Bronchial epithelial cell (primary cell): ENCODE measurements around the gene EXD1. TPM values are rescaled to one million over a fixed set of nuclear protein-coding genes. Genes with fewer than 3 reads are reported as not detected.
A peak's percentile ranks its signal among the peaks of the same experiment; 100 is the strongest.

ENCODE experiments used
- DNase-seq: peaks from one replicate; pipeline ENCODE4 v3.0.0-alpha.2; 2010; ENCODE audit warnings: low read depth
- FAIRE-seq: peaks from 2 replicates; lab custom pipeline; 2011; peaks lifted over from hg19 to GRCh38; lab: Jason Lieb, UNC
- H3K27me3 ChIP-seq: 2 replicates; pipeline ENCODE4 v1.5.1; 2011; ENCODE audit warnings: low read length; ENCODE audit not compliant: control insufficient read depth, insufficient read depth
- H3K36me3 ChIP-seq: 2 replicates; pipeline ENCODE4 v1.5.1; 2011; ENCODE audit warnings: low read length; ENCODE audit not compliant: control insufficient read depth, insufficient read depth
- H3K4me3 ChIP-seq: 2 replicates; pipeline ENCODE4 v1.5.1; 2011; ENCODE audit warnings: mild to moderate bottlenecking, low read depth, low read length, control low read depth
- total RNA-seq: library from RNA; depleted of rRNA; stranded (reverse); fragments of >200 nt; gene quantifications from 2 replicates; pipeline ENCODE4 v1.2.1, GENCODE V29; 2014
- TF ChIP-seq, protein P1 (sequence below): IDR thresholded peaks from 2 replicates; pipeline ENCODE4 v1.5.1; 2011; ENCODE audit warnings: mild to moderate bottlenecking, moderate library complexity, low read length, control low read depth, inconsistent platforms; ENCODE audit not compliant: insufficient read depth, severe bottlenecking

EXD1 gene
- total RNA-seq, 1 donor from 2014 or later, result under 0.01 TPM

DNA sequence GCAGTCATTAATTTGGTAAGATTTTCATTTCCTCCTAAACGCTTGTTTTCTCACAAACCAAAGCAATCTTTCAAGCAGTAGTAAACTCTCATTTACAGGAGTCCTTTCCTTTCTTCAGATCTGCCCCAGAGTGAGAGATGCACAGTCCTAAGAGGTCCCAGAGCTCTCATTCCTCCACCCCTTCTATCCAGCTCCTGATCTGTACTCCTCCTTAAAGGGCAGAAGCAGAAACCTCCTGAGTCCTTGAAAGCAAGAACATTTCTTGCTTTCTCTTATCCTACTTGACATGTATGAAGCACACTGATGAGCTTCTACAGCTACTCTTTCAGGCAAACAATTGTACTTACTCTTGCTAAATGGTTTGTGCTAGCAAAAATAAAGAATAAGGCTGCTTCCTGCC, 11.7 kb downstream of the EXD1 start:
- H3K36me3 ChIP-seq, result no peaks in the 10 kb centered on the region
- FAIRE-seq, result no peak
- H3K4me3 ChIP-seq, result no peak overlapping the region
- TF ChIP-seq, protein P1, sequence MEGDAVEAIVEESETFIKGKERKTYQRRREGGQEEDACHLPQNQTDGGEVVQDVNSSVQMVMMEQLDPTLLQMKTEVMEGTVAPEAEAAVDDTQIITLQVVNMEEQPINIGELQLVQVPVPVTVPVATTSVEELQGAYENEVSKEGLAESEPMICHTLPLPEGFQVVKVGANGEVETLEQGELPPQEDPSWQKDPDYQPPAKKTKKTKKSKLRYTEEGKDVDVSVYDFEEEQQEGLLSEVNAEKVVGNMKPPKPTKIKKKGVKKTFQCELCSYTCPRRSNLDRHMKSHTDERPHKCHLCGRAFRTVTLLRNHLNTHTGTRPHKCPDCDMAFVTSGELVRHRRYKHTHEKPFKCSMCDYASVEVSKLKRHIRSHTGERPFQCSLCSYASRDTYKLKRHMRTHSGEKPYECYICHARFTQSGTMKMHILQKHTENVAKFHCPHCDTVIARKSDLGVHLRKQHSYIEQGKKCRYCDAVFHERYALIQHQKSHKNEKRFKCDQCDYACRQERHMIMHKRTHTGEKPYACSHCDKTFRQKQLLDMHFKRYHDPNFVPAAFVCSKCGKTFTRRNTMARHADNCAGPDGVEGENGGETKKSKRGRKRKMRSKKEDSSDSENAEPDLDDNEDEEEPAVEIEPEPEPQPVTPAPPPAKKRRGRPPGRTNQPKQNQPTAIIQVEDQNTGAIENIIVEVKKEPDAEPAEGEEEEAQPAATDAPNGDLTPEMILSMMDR, result no peak
- no peak for DNase-seq
- no peaks in the 10 kb centered on the region for H3K27me3 ChIP-seq

DNA sequence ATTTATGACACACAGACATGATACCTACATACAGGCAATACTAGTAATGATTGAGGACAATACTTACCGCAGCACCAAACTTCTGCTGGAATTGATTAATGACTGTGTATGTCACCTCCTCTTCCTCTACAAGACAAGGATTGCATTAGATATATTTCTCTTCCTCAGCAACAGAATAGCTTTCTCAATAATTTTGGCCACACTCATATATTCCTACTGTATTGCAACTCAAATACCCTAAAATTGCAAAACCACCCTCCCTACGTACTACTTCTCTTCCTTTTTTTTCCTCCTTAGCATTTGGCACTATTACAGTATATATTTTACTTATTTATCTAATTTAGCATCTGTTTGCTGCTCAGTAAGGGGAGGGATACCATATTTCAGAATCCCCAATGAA, 14.8 kb downstream of the EXD1 start:
- TF ChIP-seq, protein P1, result no peak
- no peaks in the 10 kb centered on the region for H3K27me3 ChIP-seq
- H3K36me3 ChIP-seq, result no peaks in the 10 kb centered on the region
- DNase-seq, result no peak
- FAIRE-seq, result no peak
- H3K4me3 ChIP-seq, result no peak overlapping the region

DNA sequence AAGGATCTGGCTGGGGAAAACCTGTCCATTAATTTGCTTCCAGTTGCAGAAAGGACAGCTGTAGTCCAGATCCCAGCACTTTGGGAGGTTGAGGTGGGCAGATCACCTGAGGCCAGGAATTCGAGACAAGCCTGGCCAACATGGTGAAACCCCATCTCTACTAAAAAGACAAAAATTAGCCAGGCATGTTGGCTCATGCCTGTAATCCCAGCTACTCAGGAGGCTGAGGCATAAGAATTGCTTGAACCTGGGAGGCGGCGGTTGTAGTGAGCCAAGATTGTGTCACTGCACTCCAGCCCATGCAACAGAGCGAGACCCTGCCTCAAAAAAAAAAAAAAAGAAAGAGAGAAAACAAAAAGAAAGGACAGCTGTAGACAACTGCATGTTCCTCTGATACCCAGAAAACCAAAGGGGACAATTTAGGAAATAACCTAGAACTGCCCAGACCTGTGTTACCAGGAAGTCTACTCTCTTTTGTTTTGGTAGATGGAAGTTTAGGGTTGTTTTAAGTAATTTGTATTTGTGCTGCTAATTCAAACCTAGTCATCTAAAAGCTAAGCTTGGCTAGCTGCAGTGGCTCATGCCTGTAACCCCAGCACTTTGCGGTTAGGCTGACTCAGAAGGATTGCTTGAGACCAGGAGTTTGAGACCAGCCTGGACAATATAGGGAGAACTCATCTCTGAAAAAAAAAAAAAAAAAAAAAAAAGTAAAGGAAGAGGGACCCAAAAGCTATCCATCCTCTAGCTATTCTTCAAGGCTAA, 22.7 kb downstream of the EXD1 start:
- FAIRE-seq (no peak), DNase-seq (peak; percentile 92)
- Histone ChIP-seq H3K27me3 (no peaks in the 10 kb centered on the region), H3K4me3 (no peak overlapping the region), H3K36me3 (no peaks in the 10 kb centered on the region)
- TF ChIP-seq, protein P1, result no peak

DNA sequence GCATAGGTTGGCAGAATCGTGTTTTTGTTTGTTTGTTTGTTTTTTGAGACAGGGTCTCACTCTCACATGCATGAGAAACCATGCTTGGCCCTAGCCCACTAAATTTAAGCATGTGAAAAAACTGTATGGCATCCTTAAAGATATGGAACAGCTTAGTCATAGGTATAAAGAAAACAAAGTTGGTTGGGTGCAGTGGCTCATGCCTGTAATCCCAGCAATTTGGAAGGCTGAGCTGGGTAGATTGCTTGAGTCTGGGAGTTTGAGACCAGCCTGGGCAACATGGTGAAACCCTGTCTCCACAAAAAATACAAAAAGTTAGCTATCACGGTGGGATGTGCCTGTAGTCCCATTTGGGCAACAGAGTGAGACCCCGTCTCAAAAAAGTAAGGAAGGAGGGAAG, 25.2 kb downstream of the EXD1 start:
- Histone ChIP-seq H3K36me3 (no peaks in the 10 kb centered on the region), H3K4me3 (no peak overlapping the region), H3K27me3 (no peaks in the 10 kb centered on the region)
- DNase-seq (no peak), FAIRE-seq (no peak)
- TF ChIP-seq, protein P1, result no peak

- TF ChIP-seq, protein P1, result no peak
- no peak for DNase-seq
- H3K36me3 ChIP-seq, result no peaks in the 10 kb centered on the region
- H3K27me3 ChIP-seq, result no peaks in the 10 kb centered on the region
- no peak for FAIRE-seq
- H3K4me3 ChIP-seq, result no peak overlapping the region
These were observed 27.2 kb downstream of the EXD1 start for GRCh38 chr15:41203395-41203794.

- no peak for DNase-seq
- H3K36me3 ChIP-seq, result no peaks in the 10 kb centered on the region
- no peak overlapping the region for H3K4me3 ChIP-seq
- no peak for FAIRE-seq
- no peaks in the 10 kb centered on the region for H3K27me3 ChIP-seq
- TF ChIP-seq, protein P1, result no peak
These were observed 31.1 kb downstream of the EXD1 start for GRCh38 chr15:41199470-41199869.
